GM18858 (cell line): Measurements from ENCODE around the gene TOR1B.

Source experiments
- ATAC-seq: cut with Tn5 transposase; IDR thresholded peaks from one replicate; pipeline ENCODE4 v1.9.1; 2021; ENCODE audit not compliant: unreplicated experiment

The TOR1B gene

DNA sequence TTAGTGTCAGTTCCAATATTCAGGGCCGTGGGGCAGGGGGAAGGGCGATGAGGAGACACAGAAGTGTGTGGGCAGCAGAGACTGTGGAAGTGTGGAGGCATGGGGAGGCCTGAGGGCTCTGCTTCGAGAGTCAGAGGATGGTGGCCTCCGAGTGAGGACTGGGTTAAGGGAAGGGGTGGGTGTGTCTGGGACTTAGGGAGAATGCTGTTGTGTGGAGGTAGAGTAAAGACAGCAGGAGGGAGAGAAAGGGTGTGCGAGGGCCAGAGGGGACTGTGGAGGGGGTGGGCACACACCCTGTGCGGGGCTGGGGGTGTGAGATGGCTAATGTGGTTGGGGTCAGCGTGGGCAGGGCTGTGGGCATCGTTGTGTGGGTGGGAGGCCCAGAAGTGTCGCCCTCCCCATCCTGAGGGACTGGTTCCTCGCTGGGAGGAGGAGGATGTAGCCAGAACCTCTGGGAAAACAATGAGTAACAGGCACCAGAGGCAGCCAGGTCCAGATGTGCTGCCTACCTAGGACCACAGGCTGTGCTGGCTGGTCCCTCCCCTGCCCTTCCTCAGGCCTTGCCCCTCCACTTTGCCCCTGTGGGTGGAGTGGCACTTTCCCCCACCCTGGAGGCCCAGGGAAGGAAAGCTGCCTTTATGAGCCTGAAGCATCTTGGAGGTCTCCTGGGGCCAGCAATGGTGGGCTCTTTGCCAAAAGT, 36.5 kb downstream of the TOR1B start:
- no peak for ATAC-seq

DNA sequence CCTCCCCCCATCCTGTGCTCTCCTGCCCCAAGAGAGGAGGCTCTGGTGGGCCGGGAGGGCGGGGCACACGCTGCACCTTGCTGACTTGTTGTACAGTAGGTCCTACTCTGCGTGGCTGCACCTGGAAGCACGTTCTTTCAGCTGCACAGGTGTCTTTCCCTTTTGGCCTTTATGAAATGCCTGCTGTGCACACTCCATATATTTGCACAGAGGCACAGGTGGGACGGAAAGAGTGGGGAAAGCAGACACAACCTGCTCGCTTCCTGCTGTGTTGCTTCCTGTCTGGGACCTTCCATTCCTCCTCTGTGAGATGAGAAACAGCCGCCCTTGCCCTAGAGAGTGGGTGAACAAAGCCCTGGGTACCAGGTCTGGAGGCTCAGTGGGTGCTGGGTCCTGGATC, 37.0 kb downstream of the TOR1B start:
- ATAC-seq = no peak

DNA sequence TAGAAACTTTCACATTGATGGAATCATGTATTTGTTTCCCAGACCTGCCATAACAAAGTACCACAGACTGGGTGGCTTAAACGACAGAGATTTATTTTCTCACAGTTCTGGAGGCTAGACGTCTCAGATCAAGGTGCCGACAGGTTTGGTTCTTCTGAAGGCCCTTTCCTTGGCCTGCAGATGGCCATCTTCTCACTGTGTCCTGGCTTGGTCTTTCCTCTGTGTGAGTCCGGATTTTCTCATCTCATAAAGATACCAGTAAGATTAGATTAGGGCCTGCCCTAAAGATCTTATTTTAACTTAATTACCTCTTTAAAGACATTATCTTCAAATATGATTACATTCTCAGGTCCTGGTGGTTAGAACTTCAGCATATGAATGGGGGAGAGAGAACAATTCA, 38.1 kb downstream of the TOR1B start:
- no peak for ATAC-seq

DNA sequence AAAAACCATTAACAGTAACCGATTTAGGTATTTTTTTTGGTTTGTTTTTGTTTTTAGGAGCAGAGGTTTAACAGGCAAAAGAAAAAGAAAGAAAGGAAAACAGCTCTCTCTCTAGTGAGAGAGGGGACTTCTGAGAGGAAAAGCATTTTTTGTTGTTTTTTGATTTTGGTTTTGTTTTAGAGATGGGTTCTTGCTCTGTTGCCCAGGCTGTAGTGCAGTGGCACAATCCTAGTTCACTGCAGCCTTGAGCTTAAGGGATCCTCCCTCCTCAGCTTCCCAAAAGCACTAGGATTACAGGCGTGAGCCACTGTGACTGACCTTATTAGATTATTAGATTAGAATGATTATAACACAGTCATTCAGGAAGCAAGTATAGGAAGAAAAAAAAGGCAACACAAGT, 42.4 kb downstream of the TOR1B start:
- ATAC-seq = no peak

DNA sequence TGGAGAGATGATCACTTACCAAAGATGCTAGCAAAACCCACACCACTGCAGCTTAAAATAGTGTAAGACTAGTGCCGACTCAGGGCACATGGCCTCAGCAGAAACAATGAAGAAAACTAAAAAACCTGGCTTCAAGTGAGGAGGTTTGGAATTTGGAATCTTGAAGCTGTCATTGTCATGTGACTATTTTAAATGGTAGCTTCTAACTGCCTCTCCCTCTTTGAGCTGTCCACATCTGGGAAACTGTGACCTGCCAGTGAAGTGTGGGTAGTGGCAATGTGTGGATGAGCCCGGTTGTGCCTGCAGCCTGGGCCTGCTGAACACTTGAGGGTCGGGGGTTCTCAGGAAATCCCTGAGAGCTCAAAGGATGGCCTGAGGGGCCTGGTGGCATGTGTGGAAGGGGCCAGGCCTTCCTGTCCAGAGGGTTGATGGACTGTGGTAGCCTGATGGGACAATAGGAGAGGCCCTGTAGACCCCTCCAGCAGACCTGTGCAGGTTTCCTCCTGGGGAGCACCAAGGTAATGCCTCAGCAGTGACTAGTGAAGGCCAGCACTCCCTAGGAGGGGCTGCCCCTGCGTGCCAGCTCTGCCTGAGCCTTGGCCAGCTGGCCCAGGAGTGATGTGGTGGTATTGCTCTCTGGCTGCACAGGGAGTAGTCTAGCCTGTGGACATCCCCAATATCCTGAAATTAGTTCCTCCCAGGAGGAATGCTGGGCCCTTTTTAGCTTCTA, 45.9 kb downstream of the TOR1B start:
- ATAC-seq = no peak

DNA sequence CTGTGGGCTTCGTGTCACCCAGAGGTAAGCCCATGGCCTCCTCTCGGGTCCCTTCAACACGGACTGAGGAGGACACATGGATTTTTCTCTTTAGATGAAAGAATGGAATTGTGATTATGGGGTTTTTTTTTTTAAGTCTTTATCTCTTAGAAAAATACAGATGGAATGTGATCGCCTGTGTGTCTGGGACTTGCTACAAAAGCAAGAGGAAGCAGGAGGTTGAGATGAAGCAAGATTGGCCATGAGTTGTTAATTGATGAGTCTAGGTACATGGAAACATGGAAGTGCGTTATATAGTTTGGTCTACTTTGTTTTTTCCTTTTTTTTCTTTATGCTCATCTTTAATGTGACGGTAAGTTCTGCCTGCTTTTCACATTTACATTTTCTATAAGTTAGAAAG, 46.9 kb downstream of the TOR1B start:
- ATAC-seq = no peak

DNA sequence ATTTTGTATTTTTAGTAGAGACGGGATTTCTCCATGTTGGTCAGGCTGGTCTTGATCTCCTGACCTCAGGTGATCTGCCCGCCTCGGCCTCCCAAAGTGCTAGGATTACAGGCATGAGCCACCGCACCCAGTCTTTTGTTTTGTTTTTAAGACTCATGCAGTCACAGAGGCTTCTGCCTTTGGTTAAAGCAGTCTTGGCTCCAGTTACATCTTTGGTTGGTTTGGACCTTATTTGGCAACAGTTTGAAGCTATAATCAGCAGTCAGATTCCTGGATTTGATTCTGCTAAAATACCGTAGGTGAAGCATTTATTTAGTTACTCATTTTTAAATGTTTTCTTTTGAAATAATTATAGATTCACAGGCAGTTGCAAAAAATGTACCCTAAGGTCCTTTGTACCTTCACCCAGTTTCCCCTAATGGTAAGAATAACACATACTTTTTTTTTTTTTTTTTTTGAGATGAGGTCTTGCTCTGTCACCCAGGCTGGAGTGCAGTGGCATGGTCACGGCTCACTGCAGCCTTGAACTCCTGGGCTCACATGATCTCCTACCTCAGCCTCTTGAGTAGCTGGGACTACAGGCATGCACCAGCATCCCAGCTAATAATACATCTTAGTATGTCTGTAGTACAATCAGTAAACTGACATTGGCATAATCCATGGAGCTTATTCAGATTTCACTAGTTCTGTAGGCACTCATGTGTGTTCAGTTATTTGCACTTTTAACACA, 48.0 kb downstream of the TOR1B start:
- ATAC-seq = no peak

DNA sequence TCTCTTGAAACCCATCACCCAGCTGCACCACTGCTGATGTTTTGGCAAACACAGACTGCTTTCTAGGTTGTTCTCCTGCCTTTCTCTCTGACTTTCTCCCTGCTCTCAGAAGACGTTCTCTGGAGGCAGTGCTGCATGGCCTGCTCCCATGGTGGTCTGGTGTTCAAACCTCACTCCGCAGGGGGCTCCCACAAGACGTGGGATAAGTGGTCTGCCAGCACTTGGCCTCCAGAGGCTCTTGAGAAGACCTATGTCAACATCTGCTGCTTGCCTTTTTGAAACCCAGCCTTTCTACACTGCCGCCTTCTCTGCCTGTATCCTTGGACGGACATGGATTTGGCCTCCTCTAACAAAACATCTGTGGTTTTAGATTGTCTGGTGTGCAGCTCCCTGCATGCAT, 48.8 kb downstream of the TOR1B start:
- ATAC-seq = no peak

DNA sequence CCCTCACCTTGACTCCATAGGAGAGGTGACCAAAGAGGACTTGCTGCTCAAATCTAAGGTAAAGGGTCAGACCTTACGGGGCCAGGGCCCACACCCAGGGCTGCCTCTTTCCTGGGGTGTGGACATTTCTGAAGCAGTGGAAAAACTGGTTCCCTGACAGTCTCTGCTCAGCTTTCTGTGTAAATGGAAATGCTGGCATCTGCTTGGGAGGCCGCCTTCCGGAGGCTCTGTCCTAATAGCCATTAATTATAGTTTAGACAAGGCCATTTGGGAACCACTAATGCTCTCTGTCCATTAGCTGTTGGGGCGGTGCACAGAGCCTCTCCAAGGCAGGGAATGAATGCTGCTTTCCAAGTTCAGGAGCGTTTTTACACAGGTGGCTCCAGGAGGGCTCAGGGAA, 49.6 kb downstream of the TOR1B start:
- ATAC-seq = no peak

DNA sequence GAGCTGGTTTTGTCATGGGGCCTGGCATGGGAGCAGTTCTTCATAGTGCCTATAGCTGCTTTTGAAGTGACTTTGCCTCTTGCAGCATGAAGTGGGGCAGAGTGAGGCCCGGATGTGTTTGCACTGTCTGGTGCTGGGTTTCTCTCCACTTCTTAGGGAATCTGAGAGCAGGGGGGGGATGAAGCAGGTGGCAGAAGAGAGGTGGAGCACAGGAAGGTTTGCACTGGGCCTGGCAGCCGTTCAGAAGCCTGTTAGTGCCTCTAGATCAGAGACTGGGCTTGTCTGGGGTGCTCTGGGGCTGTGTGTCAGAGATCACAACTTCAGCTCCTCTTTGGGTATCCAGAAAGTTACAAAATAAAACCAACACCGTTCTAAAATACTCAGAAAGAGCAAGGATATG, 50.6 kb downstream of the TOR1B start:
- ATAC-seq = no peak

DNA sequence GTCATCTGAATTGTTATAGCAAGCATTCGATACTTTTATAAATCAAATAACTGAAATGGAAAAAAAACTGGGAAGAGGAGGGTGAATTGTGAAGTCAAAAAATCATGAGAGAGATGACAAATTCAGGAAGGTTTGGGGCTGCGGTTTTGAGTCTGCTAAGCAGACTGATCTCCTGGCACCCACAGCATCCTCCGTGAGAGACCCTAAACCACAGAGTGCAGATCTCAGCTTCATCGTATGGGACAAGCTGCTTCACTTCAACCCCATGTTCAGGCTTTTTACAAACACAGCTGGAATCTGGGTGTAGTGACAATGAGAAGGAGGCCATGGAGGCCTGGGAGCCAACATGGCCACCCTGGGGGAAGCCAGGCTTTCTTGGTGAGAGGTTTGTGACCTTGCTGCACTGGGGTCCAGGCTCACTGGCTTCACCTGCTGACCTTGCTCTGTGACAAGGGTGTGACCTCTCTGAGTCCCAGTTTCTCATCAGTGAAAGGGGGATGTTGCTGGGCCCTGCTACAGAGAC, 51.7 kb downstream of the TOR1B start:
- ATAC-seq = no peak

DNA sequence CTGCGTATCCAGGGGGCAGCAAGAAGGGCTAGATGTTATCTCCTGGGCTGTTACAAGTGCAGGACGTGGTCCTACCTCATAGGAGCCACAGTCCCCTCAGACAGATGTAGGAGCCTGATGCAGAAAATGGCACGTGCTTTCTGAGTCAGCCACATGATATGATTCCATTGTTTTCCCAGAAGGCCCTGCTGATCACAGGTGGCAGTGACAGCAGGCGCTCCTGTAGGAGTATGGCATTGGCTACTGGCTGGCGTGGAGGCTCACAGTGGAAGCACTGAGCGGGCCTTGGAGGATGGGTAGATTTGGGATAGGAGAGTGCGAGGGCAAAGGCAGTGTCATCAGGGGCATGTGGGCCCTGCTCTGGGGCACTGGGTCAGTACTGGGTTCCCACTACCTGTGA, 54.2 kb downstream of the TOR1B start:
- ATAC-seq = no peak

DNA sequence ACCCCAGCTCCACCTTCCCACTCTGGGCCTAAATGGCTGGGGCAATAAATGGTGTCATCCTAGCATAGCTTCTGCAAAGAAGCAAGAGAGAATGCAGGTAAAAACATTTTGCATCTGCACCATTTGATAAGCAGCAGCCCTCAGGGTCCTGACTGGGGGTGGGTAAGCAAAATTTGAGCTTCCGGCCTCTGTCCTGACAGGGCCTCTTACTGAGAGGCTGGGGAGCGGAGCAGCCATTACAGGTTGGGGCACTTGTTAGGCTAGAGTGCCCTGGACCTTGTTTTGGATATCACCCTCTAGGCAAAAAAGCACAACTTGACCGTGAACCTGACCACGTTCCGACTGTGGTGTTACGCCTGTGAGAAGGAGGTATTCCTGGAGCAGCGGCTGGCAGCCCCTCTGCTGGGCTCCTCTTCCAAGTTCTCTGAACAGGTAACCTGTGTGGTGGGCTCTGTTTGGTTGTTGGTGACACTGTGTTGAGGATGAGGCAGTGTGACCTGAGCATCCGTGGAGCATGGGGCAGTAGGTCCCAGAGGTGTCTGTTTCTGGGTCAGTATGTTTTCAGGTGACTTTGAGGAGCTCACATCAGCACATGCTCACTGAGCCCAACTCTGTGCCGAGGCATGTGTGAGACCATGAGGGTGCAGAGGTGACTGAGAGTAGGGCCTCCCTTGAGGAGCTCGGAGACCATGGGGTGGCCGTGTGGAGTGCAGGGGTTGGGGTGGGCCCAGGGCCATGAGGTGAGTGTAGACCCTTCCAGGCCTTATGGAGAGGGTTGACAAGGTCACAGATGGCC, 55.4 kb downstream of the TOR1B start:
- ATAC-seq = no peak
